Fibroblast of peridontal ligament (primary cell): ENCODE results near the gene GPR65.

Experiments used
- DNase-seq: peaks from one replicate; pipeline ENCODE4 v3.0.0-alpha.2; 2010; ENCODE audit errors: extremely low read depth

Gene GPR65

DNA sequence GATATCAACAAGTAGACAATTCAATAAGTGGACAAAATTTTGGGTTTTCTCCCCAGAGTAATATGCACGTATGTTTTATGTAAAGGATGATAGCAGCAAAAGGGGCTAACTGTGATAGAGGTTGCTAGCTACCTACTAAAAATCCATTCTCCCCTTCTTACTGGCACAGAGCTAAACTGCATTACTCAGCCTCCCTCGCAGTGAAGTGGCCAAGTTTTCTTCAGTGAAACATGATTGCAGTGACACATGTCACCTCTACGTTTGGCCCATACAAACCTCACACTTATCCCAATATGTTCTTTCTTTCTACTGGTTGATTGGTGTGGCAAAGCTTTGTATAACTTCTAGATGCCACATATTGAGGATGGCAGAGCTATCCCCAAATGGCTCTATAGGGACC is 34.3 kb downstream of the GPR65 start:
- DNase-seq = no peak

DNA sequence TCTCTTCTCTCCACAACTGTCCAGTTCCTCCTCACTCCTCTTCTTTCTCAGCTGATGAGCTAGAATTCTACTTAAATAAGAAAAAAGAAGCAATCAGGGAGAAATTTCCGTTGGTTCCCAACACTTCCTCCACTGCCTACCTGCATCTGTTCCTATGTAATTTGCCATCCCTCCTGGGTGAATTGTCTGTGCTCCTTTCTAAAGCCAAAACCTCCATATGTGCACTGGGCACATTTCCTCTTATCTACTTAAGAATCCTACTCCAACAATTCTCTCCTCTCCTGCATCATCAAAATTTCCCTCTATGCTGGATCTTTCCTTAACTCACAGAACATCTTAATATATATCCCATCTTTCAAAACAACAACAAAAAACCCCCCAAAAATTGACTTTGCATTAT is 35.2 kb downstream of the GPR65 start:
- DNase-seq = no peak

DNA sequence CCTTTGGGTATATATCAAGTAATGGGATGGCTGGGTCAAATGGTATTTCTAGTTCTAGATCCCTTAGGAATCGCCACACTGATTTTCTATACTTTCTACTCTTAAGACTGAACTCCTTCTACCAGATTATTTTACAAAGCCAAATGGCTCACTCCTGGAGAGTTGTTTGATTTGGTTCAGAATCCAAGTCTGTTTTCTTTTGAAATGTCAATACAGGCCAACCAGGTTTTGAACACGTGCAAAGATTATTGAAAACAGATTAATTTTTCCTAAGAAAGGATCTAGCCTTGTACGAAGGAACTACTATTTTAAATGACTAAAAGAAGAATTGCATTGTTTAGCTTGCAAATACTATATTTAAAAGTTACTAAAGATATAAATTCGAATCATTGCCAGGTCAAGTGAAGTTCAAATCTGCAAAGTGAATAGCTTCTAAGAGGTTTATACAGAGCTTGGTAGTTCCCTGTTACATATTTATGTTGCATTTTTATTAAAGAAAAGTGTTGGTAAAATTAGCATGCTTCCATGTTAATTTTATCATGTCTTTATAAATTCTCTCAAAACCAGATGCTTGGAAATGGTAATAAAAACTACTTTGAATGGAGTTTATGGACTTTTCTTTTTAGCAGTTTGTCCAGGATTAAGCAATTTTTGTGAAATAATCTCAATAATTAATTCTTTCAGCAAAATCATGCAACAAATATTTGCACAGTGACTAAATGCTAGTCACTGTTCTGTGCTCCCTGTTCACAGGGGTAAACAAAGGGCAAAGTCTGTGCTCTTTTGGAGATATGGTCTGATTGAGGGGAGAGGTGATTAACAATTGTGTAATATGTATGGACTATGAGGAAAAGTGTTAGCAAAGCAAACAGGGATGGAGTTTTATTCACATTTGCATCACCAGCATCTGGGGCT is 38.9 kb downstream of the GPR65 start:
- no peak for DNase-seq

DNA sequence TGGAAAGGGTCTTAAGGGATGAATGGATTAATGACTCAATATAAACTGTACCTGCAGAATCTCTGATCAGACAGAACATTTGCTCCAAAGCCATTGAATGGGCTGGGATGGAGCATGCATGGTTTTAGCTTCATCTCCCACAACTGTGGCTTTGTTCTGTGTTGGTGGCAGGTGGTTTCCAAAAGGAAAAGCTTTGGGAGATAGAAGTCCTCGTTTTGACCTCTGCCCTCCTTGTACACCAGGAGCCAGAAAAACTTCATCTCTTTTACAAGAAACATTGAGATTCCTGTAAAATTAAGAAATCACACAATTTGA is 39.5 kb downstream of the GPR65 start:
- DNase-seq = no peak

DNA sequence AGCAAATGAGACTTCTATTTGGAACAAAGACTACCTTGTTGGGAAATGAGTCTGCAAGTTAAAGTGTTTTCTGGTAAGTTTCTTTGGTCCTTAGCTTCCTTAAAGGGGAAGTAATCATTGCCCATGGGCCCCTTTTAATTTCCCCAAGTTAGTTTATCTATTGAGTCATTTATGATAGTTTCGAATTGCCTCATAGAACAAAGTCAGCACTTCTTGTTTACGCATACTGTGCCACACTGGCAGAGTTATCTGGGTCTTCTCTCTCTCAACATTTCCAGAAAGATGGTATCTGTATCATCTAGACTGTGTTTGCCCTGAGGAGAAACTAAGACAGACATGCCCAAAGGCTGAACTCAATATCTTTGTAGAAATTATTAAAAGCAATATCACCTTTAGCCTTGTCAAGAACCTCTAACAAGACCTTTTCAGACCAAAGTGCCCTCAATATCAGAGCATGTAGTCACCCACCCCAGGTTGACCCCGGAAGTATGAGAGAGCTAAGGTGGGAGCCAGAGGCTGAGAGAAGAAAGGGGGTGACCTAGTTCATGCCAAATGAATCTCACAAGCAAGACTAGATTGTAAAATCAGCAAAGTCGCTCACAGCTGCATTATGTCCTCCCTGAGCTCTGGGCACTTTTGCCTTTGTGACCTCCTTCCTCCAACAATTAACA is 40.0 kb downstream of the GPR65 start:
- DNase-seq = no peak

DNA sequence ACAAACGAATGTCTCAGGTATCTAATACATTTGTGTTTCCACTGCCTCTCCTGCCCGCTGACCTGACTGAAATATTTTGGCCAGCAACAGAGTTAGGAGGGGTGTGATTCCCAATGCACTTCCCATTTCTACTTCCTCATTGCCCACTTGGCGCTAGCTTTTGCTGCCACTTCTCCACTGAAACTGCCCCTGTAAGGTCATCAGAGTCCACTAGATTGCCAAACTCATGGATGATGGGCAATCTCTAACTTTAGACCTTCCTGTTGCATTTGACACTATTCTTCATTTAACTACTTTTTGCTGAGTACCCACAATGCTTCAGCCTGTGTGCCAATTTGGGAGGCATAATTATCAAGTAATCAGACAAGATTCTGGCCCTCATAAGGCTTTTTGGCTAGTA is 40.8 kb downstream of the GPR65 start:
- DNase-seq = no peak

DNA sequence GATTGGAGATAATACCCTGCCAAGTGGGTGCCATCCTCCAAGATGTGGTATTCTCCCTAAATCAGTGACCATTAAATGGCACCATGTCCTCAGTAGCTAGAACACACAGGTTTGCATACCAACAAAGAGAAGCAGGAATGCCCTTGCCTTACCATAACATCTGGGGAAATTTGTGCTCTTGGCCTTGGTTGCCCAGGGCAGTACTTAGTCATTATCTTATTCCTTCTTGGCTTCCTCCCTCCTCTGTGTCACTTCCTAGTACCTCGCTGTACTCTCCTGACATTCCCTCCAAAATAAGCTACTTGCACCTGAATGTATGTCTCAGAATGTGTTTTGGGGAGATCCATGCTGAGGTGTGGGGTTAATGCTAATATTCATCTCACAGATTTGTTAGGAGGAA is 43.4 kb downstream of the GPR65 start:
- no peak for DNase-seq

DNA sequence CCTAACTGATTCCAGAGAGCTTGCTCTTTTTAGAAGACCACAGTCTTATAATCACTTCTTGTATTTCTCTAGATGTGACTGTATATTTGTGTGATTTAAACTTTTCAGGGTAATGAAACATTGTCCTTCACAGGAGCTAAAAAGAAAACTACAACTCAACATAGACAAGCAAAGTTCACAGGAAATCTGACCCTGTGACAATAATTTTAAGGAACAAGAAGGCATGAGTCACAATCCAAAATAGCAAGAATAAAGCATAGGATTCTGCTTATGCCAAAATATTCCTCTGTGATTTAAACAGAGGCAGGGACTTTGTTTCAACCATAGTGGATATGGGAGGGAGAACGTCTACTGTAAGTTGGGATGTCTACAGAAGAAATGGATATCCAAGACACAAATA is 44.3 kb downstream of the GPR65 start:
- no peak for DNase-seq

DNA sequence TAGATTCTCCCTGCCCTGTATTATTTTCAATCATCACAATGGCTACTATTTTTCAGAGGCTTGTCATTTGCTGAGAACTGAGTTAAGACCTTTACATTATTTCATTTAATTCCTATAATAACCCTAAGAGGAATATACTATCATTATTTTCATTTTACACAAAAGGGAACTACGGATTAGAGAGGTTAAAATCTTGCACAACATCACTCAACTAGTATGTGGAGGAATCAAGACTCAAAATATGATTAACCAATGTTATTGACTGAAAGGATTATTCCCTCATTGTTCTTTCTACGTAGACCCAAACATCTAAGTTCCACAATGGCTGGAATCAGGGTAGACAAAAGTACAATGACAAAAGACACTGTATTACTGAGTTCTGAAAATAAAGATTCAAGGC is 45.0 kb downstream of the GPR65 start:
- no peak for DNase-seq

DNA sequence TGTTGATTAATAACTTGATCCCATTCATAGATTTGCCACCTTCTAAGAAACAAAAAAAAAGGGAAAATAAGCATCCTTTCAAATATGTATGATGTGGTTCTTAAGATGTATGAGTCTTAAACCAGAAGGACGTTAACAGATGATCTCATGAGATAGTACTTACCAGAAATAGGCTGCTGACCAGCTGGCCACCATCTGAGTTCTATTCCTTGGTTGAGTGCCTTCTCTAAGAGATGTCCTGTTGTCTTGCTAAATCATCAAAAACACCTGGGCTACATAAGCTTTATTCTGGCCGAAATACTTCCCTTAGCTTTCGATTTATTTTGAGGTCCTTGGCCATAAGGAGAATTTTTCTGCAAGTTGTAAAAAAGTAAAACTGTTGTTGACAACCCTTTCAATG is 55.6 kb downstream of the GPR65 start:
- no peak for DNase-seq

DNA sequence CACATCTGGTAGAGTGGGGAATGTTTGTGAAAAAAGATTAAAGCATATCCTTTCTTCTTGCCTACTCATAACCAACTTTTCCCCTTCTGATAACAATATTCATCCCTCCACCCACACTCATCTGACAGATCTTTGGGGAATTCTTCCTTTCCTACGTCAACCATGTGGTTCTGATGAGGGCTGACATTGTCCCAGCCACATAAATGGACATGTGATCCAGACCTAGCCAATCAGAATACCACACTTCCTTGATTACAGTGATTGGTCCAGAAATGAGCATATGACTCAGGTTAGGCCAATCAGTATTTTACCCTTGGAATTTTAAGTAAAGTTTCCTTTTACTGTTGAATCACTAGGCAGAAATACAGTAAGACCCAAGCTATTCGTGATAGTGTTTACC is 58.9 kb downstream of the GPR65 start:
- DNase-seq = no peak
